NB4 (cell line): ENCODE measurements around the gene GP1BB.

ENCODE experiments used
- CTCF ChIP-seq: IDR thresholded peaks from one replicate; pipeline ENCODE4 v1.5.1; 2012; ENCODE audit warnings: low read depth, low read length
- MAX ChIP-seq: IDR thresholded peaks from 2 replicates; pipeline ENCODE4 v1.6.1; 2011; ENCODE audit warnings: low read depth, low read length
- POLR2A ChIP-seq: IDR thresholded peaks from 2 replicates; pipeline ENCODE4 v1.6.1; 2011; ENCODE audit warnings: mild to moderate bottlenecking; ENCODE audit not compliant: insufficient read length; ENCODE audit errors: extremely low read depth

GRCh38 chr22:19713650-19714311 lies 9.6 kb upstream of the GP1BB start:
- no peak for TF ChIP-seq CTCF
- TF ChIP-seq POLR2A, result no peak
- TF ChIP-seq MAX, result no peak
